Ishikawa (cell line): ENCODE data around the gene SLC38A10.

Source experiments
- CEBPB ChIP-seq: IDR thresholded peaks from 2 replicates; pipeline ENCODE4 v1.6.1; 2012
- CREB1 ChIP-seq: IDR thresholded peaks from 2 replicates; pipeline ENCODE4 v1.6.1; 2012; ENCODE audit warnings: low read depth
- EGR1 ChIP-seq: IDR thresholded peaks from 2 replicates; pipeline ENCODE4 v1.6.1; 2012
- EP300 ChIP-seq: IDR thresholded peaks from 2 replicates; pipeline ENCODE4 v1.6.1; 2012; ENCODE audit warnings: borderline replicate concordance
- FOXM1 ChIP-seq: IDR thresholded peaks from 2 replicates; pipeline ENCODE4 v1.6.1; 2012; ENCODE audit warnings: low read depth, borderline replicate concordance
- MAX ChIP-seq: IDR thresholded peaks from 2 replicates; pipeline ENCODE4 v1.6.1; 2012
- NFIC ChIP-seq: IDR thresholded peaks from 2 replicates; pipeline ENCODE4 v1.6.1; 2012
- RAD21 ChIP-seq: IDR thresholded peaks from 2 replicates; pipeline ENCODE4 v1.6.1; 2012; ENCODE audit warnings: low read depth
- REST ChIP-seq: IDR thresholded peaks from 2 replicates; pipeline ENCODE4 v1.6.1; 2012; ENCODE audit warnings: low read depth, mild to moderate bottlenecking
- TAF1 ChIP-seq: IDR thresholded peaks from 2 replicates; pipeline ENCODE4 v1.6.1; 2012; ENCODE audit warnings: low read depth, mild to moderate bottlenecking
- TCF12 ChIP-seq: IDR thresholded peaks from 2 replicates; pipeline ENCODE4 v1.6.1; 2012; ENCODE audit warnings: low read depth
- TEAD4 ChIP-seq: IDR thresholded peaks from 2 replicates; pipeline ENCODE4 v1.6.1; 2012
- USF1 ChIP-seq: IDR thresholded peaks from 2 replicates; pipeline ENCODE4 v1.6.1; 2012
- YY1 ChIP-seq: IDR thresholded peaks from 2 replicates; pipeline ENCODE4 v1.6.1; 2012; ENCODE audit warnings: low read depth
- ZBTB7A ChIP-seq: IDR thresholded peaks from 2 replicates; pipeline ENCODE4 v1.6.1; 2012; ENCODE audit warnings: low read depth

Gene SLC38A10

GRCh38 chr17:81221842-81222619, 73.1 kb downstream of the SLC38A10 start:
- no peak for TF ChIP-seq CREB1
- no peak; the same call in 1 of the 2 replicates for TF ChIP-seq NFIC
- no peak for TF ChIP-seq TEAD4
- TF ChIP-seq ZBTB7A, result no peak

GRCh38 chr17:81221371-81221841, 73.7 kb downstream of the SLC38A10 start:
- TF ChIP-seq RAD21 (no peak), TEAD4 (no peak), REST (no peak), CREB1 (no peak)

GRCh38 chr17:81219476-81220180, 75.5 kb downstream of the SLC38A10 start:
- TF ChIP-seq REST (no peak), TEAD4 (no peak)

- TF ChIP-seq CREB1 (no peak), MAX (no peak), CEBPB (no peak), ZBTB7A (no peak), RAD21 (no peak), REST (no peak), NFIC (no peak), YY1 (no peak), TAF1 (no peak), TEAD4 (no peak), EP300 (no peak), EGR1 (no peak), TCF12 (no peak), FOXM1 (no peak), USF1 (no peak)
These were observed 76.1 kb downstream of the SLC38A10 start for GRCh38 chr17:81218991-81219390.

- TF ChIP-seq RAD21, result no peak
- no peak for TF ChIP-seq ZBTB7A
- TF ChIP-seq CREB1, result no peak
- no peak for TF ChIP-seq REST
- TF ChIP-seq TEAD4, result no peak
- TF ChIP-seq TAF1, result no peak
- no peak for TF ChIP-seq TCF12
- no peak for TF ChIP-seq FOXM1
- no peak for TF ChIP-seq YY1
- TF ChIP-seq EGR1, result no peak
- TF ChIP-seq CEBPB, result no peak
These were observed 76.6 kb downstream of the SLC38A10 start for GRCh38 chr17:81218459-81218858.
